GM19324 (cell line): Measurements from ENCODE around the gene UTS2B.

Experiments
- ATAC-seq: cut with Tn5 transposase; IDR thresholded peaks from one replicate; pipeline ENCODE4 v1.9.1; 2021; ENCODE audit warnings: mild to moderate bottlenecking, moderate library complexity; ENCODE audit not compliant: unreplicated experiment, low FRiP score

Gene UTS2B

DNA sequence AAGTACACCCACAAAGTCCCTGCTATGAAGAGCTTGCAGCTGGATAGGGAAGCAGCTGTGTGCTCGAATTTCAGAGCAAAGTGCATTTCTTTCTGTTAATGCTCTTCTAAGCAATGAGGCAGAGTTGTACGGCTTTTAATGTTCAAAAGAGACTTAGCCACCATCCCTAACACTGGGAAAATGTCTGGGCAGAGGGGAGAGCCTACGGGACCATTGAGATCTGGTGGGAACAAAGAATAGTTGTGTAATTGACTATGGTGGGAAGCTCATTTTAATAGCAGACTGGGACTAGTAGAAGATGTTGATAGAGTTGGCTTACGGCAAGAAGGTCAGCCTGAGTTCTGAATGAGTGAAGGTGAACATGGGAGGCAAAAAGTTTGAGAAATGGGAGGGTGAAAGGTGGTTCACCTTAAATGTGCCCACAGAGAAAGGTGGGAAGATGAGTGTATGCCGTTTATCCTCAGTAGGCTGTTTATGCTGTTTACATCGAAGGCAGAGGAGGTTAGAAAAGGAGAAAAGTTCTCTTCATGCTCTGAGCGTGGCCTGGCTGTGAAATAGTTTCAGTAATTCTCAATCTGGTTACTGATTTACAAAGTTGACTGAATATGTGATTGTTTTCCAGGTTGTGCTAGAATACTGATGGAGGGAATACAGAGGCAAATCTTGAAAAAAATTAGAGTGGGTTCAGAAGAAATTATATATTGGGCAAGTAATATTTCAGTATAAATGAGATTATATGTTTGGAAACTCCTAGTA lies 22.9 kb upstream of the UTS2B start:
- no peak for ATAC-seq

DNA sequence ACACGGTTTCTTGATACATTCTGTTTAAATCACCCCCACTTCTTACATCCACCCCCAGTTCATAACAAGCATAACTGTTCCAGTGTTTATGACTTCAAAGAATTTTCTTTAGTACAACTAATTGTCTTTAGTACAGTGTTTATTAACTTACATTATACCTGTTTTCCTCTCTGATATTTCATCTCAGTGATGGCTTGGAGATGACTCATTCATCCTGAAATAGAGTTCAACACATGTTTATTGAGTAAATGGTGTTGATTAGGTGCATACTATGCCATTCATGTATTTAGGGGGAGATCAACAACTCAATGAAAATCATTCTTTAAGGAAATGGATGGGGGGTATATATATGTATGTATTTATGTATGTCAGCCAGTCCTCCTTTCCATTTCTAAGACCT lies 21.7 kb upstream of the UTS2B start:
- ATAC-seq: no peak

DNA sequence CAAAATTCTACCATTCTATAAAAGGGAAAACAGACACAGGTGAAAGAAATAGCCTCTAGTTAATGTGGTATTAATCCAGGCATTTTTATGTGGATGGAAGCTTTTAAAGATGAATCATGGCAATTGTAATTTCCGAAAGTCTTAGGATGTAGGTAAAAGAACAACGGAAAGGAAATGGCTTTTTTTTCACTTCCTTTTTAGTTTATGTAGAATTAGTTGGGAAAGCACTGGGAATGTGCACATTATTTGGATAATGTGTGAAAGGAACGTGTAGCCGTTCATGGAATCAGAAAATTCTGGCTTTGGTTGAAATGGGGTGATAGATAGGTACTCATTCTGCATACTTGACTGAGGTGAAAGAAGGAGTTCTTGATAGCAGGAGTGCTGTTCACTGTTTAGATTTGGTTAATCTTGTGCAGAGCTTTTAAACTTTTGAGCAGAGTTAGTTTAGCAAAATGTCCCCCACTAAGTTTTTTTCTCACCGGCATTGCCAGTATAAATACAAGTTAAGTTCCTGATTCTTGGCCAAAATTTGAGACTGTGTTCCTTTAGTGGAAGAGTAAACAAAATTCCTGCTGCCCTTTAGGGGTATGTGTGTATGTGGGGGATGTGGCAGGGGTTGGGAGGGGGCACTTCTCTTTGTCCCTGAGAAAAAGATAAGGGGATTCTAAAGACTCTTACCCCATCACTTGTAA lies 20.2 kb upstream of the UTS2B start:
- ATAC-seq: no peak

DNA sequence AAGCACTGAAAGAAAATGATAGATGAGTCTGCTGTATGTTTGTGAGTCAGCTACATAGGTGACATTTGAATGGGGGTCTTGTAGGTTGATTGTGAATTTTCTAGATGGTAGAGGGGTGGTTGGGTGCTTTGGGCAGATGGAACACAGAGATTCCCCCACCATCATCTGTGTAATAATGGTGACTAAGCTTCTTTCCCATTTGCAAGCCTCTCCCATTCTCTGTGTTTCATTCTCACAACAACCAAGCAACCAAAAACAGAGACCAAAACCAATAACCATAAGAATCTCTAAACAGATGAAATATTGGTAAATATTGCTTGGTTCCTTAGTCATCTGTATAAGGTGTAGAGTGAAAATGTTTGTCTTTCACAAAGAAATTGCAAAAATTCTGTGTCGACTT lies 17.8 kb upstream of the UTS2B start:
- ATAC-seq: no peak

DNA sequence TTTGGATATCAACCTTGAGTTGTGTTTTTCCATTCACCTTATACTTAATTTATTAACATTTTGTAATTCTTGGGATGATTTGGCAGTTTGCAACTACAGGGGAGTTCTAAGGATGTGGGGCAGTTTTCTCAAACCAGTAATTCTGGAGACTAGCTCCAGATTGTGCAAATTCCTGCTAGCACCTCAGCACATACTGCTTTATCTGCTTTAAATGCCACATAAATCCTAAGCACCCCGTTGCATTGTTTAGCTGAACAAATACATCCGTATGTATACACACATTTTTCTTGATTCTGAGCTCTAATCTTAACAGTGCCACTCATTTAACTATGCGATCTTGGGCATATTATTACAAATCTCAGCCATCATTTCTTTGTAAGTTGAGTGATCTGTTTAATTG lies 16.9 kb upstream of the UTS2B start:
- ATAC-seq: no peak

DNA sequence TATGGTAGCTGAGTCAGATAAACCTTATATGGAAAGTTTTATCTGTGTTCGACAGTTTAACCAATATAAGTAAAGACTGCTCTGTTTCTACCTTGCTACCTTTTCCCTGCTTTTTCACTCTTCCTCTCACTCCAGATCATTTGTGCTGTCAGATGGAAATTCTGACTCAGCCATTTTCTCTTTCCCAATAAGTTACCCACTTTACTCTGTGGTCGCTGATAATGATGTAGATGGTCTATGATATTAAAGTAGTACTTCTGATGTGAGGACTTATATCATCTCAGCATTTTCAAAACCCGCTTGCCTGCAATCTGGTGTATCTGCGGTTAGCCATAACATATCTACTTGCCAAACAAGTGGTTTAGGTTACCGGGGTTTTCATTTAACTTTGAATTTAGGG lies 15.0 kb upstream of the UTS2B start:
- no peak for ATAC-seq

DNA sequence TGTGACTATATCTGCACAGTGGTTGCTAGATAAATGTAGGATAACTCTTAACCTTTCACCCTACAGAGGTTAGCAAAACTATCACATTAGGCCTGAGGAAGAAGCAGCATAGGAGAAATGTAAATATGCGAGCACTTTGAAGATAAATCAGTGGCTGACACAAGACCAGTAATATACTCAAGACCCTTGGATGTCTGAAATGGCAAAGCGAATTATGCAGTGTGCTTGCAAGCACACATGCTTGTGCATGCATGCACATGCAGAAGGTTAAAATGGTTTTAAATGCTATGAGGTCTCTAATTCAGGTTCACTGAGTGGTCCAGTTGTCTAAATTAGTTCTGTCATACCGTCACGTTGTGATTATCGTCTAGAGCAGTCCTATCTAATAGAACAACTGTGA lies 13.6 kb upstream of the UTS2B start:
- ATAC-seq: no peak

DNA sequence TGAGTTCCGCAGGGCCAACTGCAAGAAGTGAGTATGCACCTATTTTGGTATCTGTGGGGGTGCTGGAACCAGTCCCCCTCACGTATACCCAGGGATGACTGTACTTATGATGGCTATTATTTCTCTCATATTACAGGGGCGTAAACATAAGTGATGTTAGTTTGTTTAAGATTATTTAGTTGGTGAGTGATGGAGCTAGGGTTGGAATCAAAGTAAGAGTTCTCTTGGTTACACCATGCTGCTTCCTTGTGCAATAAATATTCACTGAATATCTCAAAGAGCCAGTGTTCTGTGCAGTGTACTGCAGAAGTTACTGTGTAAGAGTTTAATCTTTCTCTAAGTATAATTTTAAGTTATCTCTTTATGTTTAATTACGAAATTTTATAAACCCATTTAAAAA lies 12.8 kb upstream of the UTS2B start:
- ATAC-seq: no peak

DNA sequence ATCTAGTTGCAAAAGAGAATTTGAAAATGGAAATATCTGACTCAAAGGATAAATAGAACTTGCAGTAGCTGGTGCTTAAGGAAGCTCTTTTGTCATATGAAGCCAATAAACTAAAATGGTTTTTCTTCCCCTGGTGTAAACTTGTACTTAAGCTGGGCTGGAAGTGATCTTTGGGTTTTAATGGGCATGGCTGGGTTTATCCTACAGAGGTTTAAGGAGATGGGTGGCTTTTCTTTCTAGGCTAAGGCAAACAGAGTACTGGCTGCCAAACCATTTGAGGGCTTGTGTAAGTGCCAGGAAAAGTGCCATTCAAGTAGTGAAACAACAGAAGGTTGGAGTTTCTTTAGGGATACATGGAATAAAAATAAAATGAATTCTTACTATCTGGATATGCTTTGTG lies 12.1 kb upstream of the UTS2B start:
- no peak for ATAC-seq

DNA sequence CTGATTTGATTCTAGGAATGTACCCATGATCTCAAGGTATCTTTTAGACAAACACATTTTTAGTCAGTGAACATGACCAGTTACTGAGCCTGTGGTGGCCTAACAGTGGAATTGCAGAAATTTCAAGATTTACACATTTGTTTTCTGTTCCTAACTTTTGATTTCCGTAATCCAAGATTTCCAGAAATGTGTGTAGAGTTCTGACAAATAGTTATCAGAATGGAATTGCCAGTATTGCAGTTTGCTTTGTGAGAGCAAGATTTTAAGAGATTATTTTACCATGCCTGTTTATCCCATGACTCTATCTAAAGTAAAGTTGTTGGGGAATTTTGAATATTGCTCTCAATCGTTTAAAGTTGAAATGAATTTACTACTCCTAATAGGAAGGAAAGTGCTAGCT lies 11.7 kb upstream of the UTS2B start:
- ATAC-seq: no peak

DNA sequence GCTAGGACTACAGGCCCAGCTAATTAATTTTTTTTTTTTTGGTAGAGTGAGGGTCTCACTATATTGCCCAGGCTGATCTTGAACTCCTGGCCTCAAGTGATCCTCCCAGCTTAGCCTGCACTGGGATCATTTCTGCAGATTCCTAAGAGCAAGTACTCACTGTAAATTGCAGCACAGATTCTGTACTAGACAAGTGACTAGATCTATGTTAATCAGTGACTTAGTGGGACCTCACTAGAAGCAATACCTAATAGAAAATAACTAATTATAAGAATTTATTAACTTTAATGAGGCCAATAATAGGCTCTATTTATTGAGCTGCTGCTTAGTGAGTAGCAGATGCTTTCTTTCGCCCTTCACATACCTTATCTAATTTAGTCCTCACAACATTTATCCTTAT lies 10.6 kb upstream of the UTS2B start:
- ATAC-seq: no peak

DNA sequence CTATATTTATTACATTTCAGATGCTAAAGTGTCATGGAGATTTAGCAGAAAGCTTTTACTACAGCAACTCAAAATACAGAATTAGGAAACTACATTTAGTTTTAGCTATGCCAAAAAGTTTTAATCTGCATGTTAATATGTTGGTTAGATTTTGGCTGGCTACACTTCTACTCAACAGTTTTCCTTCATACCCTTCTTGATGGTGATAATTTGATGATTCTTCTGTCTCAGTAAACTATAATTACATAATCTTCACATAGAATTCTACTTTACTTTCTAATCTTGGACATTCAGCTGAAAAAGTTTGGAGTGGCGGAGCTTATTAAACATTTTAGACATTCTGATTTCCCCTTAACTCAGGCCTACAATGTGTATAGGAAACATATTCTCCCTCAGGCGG lies 10.0 kb upstream of the UTS2B start:
- ATAC-seq: no peak

DNA sequence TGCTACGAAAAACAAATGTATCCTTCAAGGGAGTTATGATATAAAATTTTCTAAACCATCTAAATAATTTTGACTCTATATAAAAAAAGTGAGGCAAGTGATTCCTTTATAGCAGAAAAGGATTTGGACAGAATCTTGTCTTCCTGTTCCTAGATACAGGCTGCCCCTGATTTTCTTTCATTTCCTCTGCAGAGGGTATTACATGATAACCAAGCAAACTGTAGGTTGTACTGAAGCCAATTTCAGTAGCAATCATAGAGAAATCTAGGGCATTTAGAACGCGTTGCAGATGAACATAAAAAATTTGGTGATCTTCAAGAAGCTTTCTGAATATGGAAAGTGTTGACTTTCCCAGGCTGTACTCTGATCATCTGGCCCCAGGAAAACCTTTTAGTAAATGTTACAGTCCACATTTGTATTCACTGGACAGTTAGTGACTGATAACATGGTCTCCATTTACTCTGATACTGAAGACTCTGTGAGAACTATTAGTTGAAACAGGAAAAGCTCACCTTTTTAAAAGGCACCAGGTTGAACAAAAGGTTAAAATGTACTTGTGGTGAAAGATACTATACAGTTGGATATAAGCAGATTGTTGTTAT lies 9.1 kb upstream of the UTS2B start:
- no peak for ATAC-seq

DNA sequence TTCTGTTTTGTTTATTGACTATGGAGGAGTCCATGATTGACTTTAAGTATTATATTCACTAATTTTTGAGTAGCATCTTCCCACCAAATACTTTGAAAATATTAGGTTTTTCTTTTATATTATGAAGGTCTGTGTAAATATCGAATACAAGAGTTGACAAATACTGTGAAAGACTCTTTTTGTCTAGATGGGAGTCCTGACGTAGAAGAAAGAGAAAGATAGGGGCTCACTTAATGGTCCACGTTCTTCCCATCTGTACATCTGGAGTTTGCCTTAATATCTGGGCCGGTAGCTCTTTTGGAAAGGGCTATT lies 7.8 kb upstream of the UTS2B start:
- ATAC-seq: no peak

DNA sequence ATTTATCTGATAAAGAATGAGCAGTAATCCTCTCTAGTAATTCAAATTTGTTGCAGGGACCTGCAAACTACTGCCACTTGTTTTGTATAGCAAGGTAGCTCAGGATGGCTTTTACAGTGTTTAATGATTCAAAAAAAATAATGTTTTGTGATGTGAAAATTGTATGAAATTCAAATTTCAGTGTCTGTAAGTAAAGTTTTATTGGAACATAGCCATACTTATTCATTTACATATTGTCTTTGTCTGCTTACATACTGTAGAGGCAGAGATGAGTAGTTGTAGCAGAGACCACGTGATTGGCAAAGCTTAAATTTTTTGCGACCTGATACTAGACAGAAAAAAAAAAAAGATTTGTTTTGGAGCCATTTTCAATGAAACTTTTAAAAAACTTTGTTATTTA lies 6.5 kb upstream of the UTS2B start:
- no peak for ATAC-seq

DNA sequence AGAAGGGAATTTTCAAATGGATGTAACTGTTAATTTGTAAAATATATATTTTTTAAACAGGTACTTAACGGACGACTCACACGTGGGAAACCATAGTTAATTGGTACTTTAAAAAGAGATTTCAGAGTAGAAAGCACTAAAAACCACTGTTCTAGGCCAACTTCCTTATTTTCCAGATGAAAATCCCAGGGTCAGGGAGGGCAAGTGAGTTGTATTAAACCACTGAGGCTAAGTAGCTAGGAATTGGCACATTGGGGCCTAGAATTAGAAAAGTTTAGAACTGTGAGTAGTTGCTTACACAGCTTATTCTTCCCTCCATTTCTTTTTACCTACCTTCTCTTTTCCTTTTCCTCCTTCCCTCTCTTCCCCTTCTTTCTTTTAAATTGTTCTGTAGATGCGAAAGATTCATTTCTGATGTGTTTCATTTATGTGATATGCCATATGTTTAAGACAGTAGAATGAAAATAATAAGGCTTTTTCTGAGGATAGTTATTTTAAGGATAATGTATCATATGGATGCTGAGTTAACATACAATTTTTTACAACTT lies 4.1 kb upstream of the UTS2B start:
- no peak for ATAC-seq

DNA sequence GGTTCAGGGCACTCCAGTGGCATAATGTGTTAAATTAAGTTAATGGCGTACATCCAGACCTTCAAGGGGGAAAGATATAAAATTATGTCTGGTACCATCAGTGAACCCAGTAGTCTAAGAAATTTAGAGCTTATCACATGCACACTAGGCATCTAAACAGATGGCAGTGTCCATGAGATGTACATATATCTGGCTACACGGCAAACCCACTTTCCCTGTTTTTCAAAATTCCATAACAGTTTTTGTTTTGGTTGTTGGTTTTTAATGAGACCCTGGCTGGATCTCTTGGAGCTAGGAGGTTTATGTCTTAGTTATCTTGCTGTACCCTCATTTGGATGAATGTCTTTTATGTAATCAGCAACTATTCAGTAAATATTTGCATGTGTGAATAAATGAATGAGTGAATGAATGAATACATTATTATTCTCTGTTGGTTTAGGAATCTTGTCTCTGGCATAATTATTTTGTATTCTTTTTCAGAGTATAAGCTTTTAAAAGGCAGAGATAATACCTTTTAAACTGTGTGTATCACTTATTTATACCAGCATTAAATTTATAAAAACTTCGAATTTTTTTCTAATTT lies 3.1 kb upstream of the UTS2B start:
- no peak for ATAC-seq

DNA sequence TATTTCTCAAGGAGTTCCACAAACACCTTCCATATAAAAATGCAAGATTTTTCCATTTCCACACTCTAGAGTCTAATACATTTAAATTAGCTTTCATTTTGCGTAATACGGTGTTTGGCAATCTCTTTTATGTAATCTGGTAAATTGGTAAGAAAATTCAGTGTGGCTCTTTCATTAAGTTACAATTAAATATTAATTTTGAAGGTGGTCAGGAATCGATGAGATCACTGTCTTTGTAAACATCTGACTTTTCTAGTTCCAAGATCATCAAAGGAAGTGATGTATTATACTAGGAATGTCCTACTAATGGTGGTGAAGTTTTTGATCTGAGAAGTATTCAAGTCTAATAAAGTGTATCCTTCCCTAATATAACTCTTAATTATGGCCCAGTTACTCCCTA lies 1.1 kb upstream of the UTS2B start:
- ATAC-seq: no peak

DNA sequence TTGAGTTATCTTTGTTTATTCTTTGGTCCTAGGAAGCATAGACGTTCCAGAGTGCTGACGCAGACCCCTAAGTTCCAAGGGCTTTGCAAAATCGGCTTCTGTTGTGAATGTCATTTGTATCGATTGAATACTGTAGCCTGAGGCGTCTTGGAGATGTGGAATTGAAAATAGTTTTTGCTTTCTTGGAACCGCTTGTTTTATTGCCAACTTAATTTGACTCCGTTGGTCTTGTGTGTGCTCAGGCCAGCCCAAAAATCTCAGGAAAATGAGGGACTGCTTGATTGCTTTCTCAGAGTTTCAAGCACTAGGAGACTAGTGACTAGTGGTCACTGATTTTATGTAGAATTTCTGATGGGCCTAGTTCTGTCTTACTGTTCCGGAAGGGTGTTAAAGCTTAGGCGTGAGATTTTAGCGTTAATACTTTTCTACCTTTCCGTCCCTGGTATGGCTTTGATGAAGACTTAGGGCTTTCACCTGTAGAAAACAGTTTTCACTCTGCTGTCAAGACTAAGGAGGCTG lies 263 bp upstream of the UTS2B start:
- no peak for ATAC-seq

DNA sequence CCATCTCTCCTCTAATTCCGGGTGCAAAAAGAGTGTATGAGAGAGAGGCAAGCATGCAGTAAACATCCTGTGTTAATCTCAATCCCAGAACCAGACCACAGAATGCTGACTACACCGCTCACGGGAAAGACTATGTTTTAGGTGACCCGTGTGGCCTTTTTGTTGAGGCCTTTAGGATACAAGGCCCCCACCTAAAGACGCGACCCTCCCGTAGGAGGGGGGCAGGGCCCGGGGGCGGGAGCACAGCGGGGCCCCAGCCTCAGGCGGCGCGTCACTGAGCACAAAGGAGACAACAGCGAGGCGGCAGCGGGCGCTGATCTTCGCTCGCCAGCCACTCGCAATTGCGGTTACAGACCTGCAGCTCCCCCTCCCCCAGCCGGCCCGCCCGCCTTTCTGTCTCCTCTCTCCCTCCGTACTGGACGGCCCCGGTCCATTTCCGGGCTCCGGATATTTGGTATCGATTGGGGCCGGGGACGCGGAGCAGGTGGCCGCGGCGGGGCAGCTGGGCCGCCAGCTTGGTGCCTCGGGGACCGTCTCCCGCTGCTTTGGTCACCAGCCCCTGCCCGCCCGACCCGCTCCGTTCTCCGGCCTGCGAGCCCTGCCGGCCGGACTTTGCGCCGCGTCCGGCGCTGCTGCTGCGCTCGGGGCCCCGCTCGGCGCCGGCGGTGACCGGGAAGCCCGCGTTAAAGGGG lies 1.2 kb downstream of the UTS2B start, which contains the start of gene CCDC50:
CCDC50 (plus strand) TSS at position 433 of the 692 bp plus-strand sequence. CDS start 281 bp downstream, outside the sequence.
- ATAC-seq: peak; percentile 84
